HG02840 (cell line): ENCODE results near the gene CUL5.
"Not testable (repeated sequence)": the region's sequence is repeated elsewhere in the genome, so short reads cannot be mapped to it uniquely, and the experiment has no call there.

Source experiments
- ATAC-seq: cut with Tn5 transposase; IDR thresholded peaks from one replicate; pipeline ENCODE4 v1.9.1; 2021; ENCODE audit warnings: mild to moderate bottlenecking, moderate library complexity, moderate number of reproducible peaks; ENCODE audit not compliant: unreplicated experiment, low FRiP score

CUL5 gene

GRCh38 chr11:108019870-108020540 is 11.3 kb downstream of the CUL5 start:
- no peak for ATAC-seq

- ATAC-seq = peak; percentile 85
Observed at GRCh38 chr11:108025387-108026080, 16.8 kb downstream of the CUL5 start.

GRCh38 chr11:108027057-108027456 is 18.4 kb downstream of the CUL5 start:
- no peak for ATAC-seq

DNA sequence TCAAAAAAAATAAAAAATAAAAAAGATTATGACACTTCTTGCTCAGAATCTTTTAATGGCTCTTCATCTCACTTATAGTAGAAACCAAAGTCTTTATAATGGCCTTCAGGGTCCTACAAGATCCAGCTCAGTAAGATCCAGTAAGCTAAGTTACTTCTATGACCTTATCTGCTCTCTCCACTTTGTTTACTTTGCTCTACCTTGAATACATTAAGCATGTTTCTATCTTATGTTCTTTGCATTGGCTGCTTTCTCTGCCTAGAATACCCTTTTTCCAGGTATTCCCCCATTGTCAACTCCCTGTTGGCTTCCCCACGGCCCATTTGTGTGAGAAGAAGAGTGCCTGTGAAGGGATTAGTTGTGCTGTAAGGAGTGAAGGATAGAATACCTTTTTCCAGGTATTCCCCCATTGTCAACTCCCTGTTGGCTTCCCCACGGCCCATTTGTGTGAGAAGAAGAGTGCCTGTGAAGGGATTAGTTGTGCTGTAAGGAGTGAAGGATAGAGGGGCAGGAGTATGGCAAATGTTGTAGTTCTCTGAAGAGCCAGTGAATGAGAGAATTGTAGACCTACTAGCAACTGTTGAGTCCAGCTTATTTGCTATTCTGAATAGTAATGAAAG is 20.2 kb downstream of the CUL5 start:
- not testable (repeated sequence) for ATAC-seq

DNA sequence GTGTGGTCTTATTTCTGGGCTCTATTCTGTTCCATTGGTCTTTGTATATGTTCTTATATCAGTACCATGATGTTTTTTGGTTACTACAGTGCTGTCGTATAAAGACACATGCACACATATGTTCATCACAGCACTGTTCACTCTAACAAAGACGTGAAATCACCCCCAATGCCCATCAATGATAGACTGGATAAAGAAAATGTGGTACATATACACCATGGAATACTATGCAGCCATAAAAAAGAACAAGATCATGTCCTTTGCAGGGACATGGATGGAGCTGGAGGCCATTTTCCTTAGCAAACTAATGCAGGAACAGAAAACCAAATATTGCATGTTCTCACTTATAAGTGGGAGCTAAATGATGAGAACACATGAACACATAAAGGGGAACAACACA is 22.9 kb downstream of the CUL5 start:
- not testable (repeated sequence) for ATAC-seq

GRCh38 chr11:108032800-108033199 is 24.1 kb downstream of the CUL5 start:
- ATAC-seq = no peak

DNA sequence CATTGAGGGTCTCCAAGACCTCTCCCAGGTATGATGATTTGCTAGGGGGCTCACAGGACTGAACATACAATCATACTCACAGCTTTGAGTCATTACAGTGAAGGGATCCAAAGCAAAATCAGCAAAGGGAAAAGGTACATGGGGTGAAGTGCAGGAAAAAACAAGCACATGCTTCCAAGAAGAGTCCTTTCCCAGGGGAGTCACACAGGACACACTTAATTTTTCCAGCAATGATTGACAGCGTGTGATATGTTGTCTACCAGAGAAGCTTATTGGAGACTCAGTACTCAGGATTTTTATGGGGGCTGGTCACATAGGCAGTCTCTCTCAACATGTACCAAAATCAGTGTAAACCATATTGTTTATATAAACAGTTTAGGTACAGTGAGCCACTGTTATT is 25.3 kb downstream of the CUL5 start:
- ATAC-seq = no peak

DNA sequence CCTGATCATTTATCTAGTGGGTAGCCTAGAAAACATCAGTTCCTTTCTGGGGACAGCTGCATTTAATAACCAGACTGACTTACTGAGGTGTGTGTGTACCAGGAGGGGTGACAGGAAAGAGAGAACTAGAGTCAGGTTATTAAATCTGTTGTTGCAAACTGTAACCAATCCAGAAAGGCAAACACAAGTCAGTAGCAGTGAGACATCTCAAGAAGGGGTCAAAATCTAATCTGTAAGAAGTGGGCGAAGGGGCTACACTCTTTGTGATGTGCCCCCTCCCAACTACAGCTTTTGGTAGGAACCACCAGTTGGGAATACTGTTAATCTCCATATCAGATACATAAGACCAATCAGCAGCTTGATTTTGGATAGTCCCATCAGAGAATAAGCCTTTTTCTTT is 26.3 kb downstream of the CUL5 start:
- ATAC-seq = no peak

- no peak for ATAC-seq
Observed at GRCh38 chr11:108035690-108036089, 27.0 kb downstream of the CUL5 start.

DNA sequence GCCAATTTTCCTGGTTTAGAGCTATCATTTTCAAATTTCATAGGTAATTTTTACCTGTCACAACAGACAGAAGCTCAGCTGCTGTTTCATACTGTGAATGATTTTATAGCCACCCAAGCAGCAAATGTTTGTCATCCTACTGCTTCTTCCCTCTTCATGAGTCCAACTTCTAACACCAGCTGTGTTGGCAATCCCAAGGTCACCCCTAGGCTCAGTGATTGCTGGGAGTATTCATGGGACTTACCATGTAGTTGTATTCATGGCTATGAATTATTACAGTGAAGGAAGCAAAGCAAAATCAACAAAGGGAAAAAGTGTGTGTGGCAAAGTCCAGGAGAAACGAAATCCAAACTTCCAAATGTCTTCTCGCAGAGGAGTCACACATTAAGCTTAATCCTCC is 28.5 kb downstream of the CUL5 start:
- no peak for ATAC-seq

GRCh38 chr11:108037636-108038035 is 28.9 kb downstream of the CUL5 start:
- ATAC-seq = no peak

DNA sequence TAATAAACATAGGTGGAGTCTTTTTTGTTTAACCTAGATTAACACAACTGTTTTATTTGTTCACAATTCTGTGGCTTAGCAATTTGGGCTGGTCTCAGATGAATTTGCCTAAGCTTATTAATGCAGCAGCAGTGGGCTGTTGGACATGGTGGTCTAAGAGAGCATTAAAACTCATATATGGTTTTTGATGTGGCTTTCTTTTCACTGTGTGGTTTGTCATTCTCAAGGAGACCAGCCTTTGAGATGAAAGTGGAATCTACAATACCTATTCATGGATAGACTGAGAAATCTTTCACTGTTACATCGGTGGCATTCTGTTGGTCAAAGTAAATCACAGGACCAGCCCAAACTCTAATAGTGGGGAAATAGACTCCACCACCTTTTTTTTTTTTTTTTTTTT is 39.6 kb downstream of the CUL5 start:
- ATAC-seq = no peak

DNA sequence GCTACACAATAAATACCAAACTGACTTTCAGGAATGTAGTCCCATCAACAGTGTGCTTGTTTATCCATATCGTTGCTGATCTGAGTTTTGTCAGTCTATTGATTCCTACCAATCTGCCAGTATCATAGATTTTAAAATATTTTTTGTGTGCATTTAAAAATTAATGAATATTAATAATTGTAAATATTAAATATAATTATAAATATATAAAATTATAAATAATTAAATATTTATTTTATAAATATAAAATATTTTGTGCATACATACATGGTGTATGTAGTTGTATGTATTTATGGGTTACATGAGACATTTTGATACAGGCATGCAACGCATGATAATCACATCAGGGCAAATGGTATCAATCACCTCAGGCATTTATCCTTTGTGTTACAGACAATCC is 53.6 kb downstream of the CUL5 start:
- no peak for ATAC-seq

DNA sequence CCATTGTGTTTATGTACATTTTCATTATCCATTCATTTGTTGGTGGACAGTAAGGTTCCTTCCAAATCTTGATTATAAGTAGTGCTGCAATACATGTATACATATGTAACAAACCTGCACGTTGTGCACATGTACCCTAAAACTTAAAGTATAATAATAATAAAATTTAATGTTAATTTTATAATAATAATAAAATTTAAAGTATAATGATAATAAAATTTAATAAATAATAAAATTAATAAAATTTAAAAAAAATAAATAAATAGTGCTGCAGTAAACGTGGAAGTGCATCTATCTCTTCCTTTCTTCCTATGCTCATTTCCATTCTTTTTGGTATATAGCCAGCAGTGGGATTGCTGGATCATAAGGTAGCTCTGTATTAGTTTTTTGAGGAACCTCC is 54.7 kb downstream of the CUL5 start:
- no peak for ATAC-seq

DNA sequence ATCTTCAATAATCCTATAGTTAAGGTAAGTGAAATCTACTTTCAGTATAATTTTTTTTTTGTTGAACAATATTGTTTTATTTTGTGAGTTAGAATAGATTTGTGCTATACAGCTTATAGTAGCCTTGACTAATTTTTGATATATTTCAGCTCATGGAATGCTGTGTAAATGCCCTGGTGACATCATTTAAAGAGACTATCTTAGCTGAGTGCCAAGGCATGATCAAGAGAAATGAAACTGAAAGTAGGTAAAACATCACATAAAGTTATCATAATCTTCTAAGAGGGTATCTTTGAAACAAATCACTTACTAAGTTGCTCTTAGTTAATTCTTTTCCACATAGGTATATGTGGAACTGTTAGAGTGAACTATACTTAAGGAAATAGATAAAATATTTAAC is 61.2 kb downstream of the CUL5 start:
- ATAC-seq = no peak

GRCh38 chr11:108084811-108085210 is 76.1 kb downstream of the CUL5 start:
- ATAC-seq = no peak

- no peak for ATAC-seq
Observed at GRCh38 chr11:108085672-108086071, 77.0 kb downstream of the CUL5 start.

DNA sequence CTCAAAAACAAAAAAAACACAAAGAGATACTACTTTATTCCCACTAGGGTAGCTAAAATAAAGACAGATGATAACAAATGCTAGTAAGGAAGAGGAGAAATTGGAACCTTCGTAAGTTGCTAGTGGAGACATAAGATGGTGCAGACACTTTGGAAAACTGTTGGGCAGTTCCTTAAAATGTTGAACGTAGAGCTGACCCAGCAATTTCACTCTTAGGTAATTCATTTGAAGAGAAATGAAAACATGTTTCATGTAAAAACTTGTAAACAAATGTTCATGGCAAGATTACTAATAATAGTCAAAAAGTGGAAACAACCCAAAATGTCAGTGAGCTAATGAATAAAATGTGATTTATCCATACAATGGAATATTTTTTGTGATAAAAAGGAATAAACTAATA is 83.4 kb downstream of the CUL5 start:
- ATAC-seq = no peak

DNA sequence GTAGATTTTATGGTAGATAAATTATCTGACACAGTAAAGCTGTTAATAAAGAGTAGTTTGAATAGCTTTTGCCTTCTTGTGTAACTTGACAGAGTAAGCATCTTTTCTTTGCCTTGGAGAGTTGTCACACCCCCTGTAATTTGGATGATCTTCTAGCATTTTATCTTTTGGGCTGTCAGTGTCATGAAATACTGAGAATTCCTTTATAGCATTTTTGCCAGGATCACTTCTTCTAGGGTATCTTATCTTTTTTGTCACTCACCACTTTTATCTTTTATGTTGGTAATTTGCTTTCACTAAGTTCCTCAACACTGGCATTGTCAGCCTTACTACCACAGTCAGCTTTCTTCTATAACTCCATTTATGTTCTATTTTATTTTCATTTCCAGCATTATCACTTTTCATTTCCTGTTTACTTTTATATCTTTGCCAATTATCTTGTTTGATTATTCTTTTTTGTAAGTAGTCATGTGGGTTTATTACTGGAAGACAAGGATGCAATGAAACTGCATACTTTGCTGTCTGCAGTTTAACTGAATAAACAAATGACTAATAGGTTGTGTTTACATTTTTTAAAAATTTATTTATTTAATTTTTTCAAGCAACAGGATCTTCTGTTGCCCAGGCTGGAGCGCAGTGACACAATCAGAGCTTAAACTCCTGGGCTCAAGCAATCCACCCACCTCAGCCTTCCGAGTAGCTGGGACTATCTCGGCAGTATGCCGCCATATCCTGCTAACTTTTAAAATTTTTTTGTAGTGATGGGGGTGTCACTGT is 84.6 kb downstream of the CUL5 start:
- ATAC-seq = no peak

- no peak for ATAC-seq
Observed at GRCh38 chr11:108097179-108097578, 88.5 kb downstream of the CUL5 start.

DNA sequence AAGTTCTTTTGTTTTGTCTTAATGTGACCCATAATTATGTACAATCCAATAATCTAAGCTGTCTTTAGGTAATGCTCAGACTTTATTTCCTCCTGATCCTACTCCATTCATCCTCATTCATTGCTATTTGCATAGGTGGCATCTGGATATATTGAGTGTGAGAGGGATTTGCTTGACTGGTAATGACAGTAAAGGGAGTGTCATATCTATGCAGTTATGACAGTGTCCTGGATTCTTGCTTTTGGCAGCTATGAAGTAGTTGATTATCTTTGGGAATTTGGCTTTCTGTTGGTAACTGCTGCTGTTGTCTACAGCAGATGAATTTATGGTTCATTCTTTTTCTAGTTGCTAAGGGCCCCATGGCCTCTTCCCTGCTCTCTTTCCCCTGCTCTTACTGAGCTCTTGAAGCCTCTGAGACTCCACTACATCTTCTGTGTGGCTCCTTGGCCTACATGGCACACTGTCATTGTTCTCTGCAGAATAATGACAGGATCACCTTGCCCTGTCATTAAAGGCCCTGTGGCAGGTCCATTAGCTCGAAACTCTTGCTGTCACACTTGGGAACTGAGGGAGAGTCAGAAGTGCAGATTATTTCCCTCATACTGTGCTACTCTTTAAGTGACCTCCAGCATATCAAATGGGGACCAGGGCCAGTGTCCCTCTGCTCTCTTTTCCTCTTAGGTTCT is 92.5 kb downstream of the CUL5 start:
- no peak for ATAC-seq
